GM12878 (cell line): ENCODE measurements around the gene SPEG. TPM values are rescaled to one million over a fixed set of nuclear protein-coding genes. Genes with fewer than 3 reads are reported as not detected.

Experiments used
- ATAC-seq: fragments of 200-7000 bp; cut with Tn5 transposase; 3 replicates; pipeline ENCODE4 v1.9.1; 2020; ENCODE audit warnings: mild to moderate bottlenecking, moderate library complexity
- BruUV-seq: library from RNA; stranded (reverse); fragments of 400-500 nt; replicated peaks from 2 replicates; lab custom pipeline; 2021; lab: Mats Ljungman, UMichigan
- CTCF ChIA-PET: fragments of 300-600 bp; sonication (Branson Sonifier 250); formaldehyde crosslinking; extraction: SDS; loops from one replicate; lab custom pipeline; 2021; ENCODE audit warnings: inconsistent platforms; lab: Yijun Ruan, JAX
- POLR2A ChIA-PET: fragments of 350-600 bp; formaldehyde crosslinking; extraction: SDS; loops from one replicate; lab custom pipeline; 2021; ENCODE audit warnings: inconsistent platforms; lab: Charles Lee
- RAD21 ChIA-PET: fragments of 300-600 bp; sonication (Branson Sonifier 250); formaldehyde crosslinking; loops from one replicate; lab custom pipeline; 2023; ENCODE audit warnings: antibody characterized with exemption; ENCODE audit not compliant: unreplicated experiment; lab: Charles Lee
- SMC1A ChIA-PET: fragments of 300-600 bp; sonication (Branson Sonifier 250); formaldehyde crosslinking; loops from one replicate; lab custom pipeline; 2023; ENCODE audit not compliant: unreplicated experiment, uncharacterized antibody; lab: Charles Lee
- DNase-seq: peaks from one replicate; pipeline ENCODE4 v3.0.0-alpha.2; 2011; ENCODE audit warnings: low read depth, low spot score
- FAIRE-seq: peaks from 3 replicates; lab custom pipeline; 2011; peaks lifted over from hg19 to GRCh38; lab: Jason Lieb, UNC
- H2AFZ ChIP-seq: 2 replicates; pipeline ENCODE4 v1.6.0; 2011; ENCODE audit warnings: low read depth, low read length, control low read depth; ENCODE audit not compliant: control insufficient read depth
- H3K27ac ChIP-seq: 2 replicates; pipeline ENCODE4 v1.5.1; 2011; ENCODE audit warnings: control low read depth; ENCODE audit not compliant: control insufficient read depth, insufficient read depth
- H3K27me3 ChIP-seq, 2 experiments: replicated peaks in 1 of 2; 2 replicates each; pipeline versions ENCODE4 v1.6.0 to v1.6.1; 2011; ENCODE audit warnings: low read length in 1 of 2; ENCODE audit not compliant: control insufficient read depth in 2 of 2, insufficient read depth in 2 of 2
- H3K36me3 ChIP-seq, 2 experiments: 2 replicates each; pipeline ENCODE4 v1.5.1; 2011; ENCODE audit warnings: low read length in 1 of 2; ENCODE audit not compliant: control insufficient read depth in 2 of 2, insufficient read depth in 2 of 2
- H3K4me1 ChIP-seq: 2 replicates; pipeline ENCODE4 v1.6.1; 2011; ENCODE audit warnings: mild to moderate bottlenecking, low read length, moderate library complexity, mixed read lengths; ENCODE audit not compliant: control insufficient read depth, insufficient read depth
- H3K4me2 ChIP-seq: 2 replicates; pipeline ENCODE4 v1.6.0; 2011; ENCODE audit warnings: control low read depth; ENCODE audit not compliant: control insufficient read depth, insufficient read depth
- H3K4me3 ChIP-seq: fragments of 200-600 bp; sonication (generic); 2 replicates; pipeline ENCODE4 v1.5.1; 2016
- H3K79me2 ChIP-seq: 2 replicates; pipeline ENCODE4 v1.6.0; 2011; ENCODE audit warnings: low read length; ENCODE audit not compliant: control insufficient read depth, insufficient read depth
- H3K9ac ChIP-seq: 2 replicates; pipeline ENCODE4 v1.8.0; 2011; ENCODE audit warnings: low read length, control low read depth, mixed read lengths; ENCODE audit not compliant: control insufficient read depth, insufficient read depth
- H3K9me3 ChIP-seq: replicated peaks from 3 replicates; pipeline ENCODE4 v1.5.1; 2011; ENCODE audit warnings: mild to moderate bottlenecking, low read length; ENCODE audit not compliant: control insufficient read depth, insufficient read depth
- H4K20me1 ChIP-seq: 2 replicates; pipeline ENCODE4 v1.6.0; 2011; ENCODE audit not compliant: control insufficient read depth, insufficient read depth
- ASH2L ChIP-seq: fragments of 300-600, 200-600 bp; sonication (generic); IDR thresholded peaks from 2 replicates; pipeline ENCODE4 v1.6.1; 2017; ENCODE audit warnings: low read depth, mild to moderate bottlenecking, borderline replicate concordance
- BCL11A ChIP-seq: IDR thresholded peaks from 2 replicates; pipeline ENCODE4 v1.6.1; 2011; ENCODE audit warnings: low read depth, low read length
- BCL3 ChIP-seq: IDR thresholded peaks from 2 replicates; pipeline ENCODE4 v1.6.1; 2011; ENCODE audit warnings: borderline replicate concordance, low read depth, mild to moderate bottlenecking, moderate library complexity, low read length; ENCODE audit not compliant: insufficient read depth, poor library complexity, severe bottlenecking
- CBFB ChIP-seq: IDR thresholded peaks from 2 replicates; pipeline ENCODE4 v1.6.1; 2016; ENCODE audit warnings: antibody characterized with exemption, low read depth
- CHD2 ChIP-seq: IDR thresholded peaks from 2 replicates; pipeline ENCODE4 v1.6.1; 2011; ENCODE audit warnings: low read depth, low read length, improper control_type of control experiment, borderline replicate concordance
- MTA3 ChIP-seq: IDR thresholded peaks from 2 replicates; pipeline ENCODE4 v1.6.1; 2012; ENCODE audit warnings: low read length, inconsistent platforms, borderline replicate concordance
- NFIC ChIP-seq: IDR thresholded peaks from 2 replicates; pipeline ENCODE4 v1.6.1; 2012; ENCODE audit warnings: low read depth, mild to moderate bottlenecking, inconsistent platforms, low read length, moderate library complexity
- PAX5 ChIP-seq: IDR thresholded peaks from 2 replicates; pipeline ENCODE4 v1.6.1; 2011; ENCODE audit warnings: low read depth, low read length, borderline replicate concordance
- RCOR1 ChIP-seq: conservative IDR thresholded peaks from 2 replicates; pipeline ENCODE4 v1.6.1; 2012; ENCODE audit warnings: low read depth, low read length, improper control_type of control experiment
- SUPT20H ChIP-seq: IDR thresholded peaks from 2 replicates; pipeline ENCODE4 v1.6.1; 2011; ENCODE audit warnings: low read depth, mild to moderate bottlenecking, low read length, moderate library complexity, borderline replicate concordance; ENCODE audit not compliant: control insufficient read depth
- ZNF622 ChIP-seq: fragments of 450-650 bp; IDR thresholded peaks from 2 replicates; pipeline ENCODE4 v1.6.1; 2017; ENCODE audit warnings: mild to moderate bottlenecking, inconsistent platforms
- WGBS: methylation state at CpG from one replicate; pipeline ENCODE4 v1.1.6; 2016; ENCODE audit warnings: low lambda C conversion rate; ENCODE audit not compliant: insufficient replicate concordance, insufficient coverage; ENCODE audit errors: missing lambda C conversion rate; 5-methylcytosine and 5-hydroxymethylcytosine counted together
- in situ Hi-C: fragments of 300-500 bp; cut with MboI; formaldehyde crosslinking; loops from 9 replicates; pipeline ENCODE4 v1.14.3; 2018; ENCODE audit warnings: mixed read lengths
- intact Hi-C: fragments of 100-400 bp; cut with micrococcal nuclease; formaldehyde crosslinking; loops from one replicate; pipeline ENCODE4 v1.14.2; 2022; ENCODE audit not compliant: unreplicated experiment
- polyA plus RNA-seq, 11 experiments: library from polyadenylated mRNA; depleted of rRNA in 4 of 11; unstranded in 6 of 11; stranded (reverse) in 5 of 11; fragments of >200 nt; fragmentation: Nextera tagmentation in 4 of 11; fragmentation: Illumina TruSeq in 1 of 11; extraction: Ambion mirVana in 4 of 11; extraction: Trizol in 1 of 11; gene quantifications; 1 replicate in 1 of 11; 2 replicates in 10 of 11; pipeline versions ENCODE4 v1.2.1 to v1.2.3, GENCODE V29; 2011 to 2016; ENCODE audit warnings: inconsistent platforms in 2 of 11, missing spikeins in 2 of 11, low read depth in 1 of 11
- total RNA-seq, 4 experiments: library from RNA; depleted of rRNA in 3 of 4; stranded (reverse); fragments of >200 nt in 3 of 4; fragmentation: Illumina TruSeq in 1 of 4; extraction: Trizol in 1 of 4; gene quantifications; 2 replicates each; pipeline versions ENCODE4 v1.2.1 to v1.2.3, GENCODE V29; 2013 to 2021

The SPEG gene
- total and polyA plus RNA-seq, 10 of the 15 experiments (the other 5 are each of a cell fraction or from before 2014, with no cell fraction given), result 0.03 to 0.28 TPM; not detected in 8

GRCh38 chr2:219434468-219434717 is 250 bp upstream of the SPEG start:
- no peak overlapping the region for H3K9ac ChIP-seq
- WGBS, result 55% methylated on average over 4 of the region's 9 CpGs
- ChIA-PET RAD21 (interaction anchor here (1.0 kb wide), 1 partner anchor 31 kb away, joined by 3 read pairs; no protein-coding TSS in a partner anchor), CTCF (interaction anchor here (1.0 to 1.6 kb wide), 2 partner anchors 15 to 32 kb away, joined by 3 to 10 read pairs; no protein-coding TSS in a partner anchor), POLR2A (no interaction called here), SMC1A (interaction anchor here (1.0 kb wide), 1 partner anchor 139 kb away, joined by 3 read pairs; no protein-coding TSS in a partner anchor)
- in situ Hi-C loops, result no loop called here
- no peak for FAIRE-seq
- ATAC-seq, result no peak
- H3K79me2 ChIP-seq, result no peaks in the 10 kb centered on the region
- H3K27me3 ChIP-seq, result peaks cover 4 to 15% of the 10 kb centered on the region in 2 experiments; a peak in 3 of 4 replicates
- H3K36me3 ChIP-seq, result no peaks in the 10 kb centered on the region
- H2AFZ ChIP-seq, result no peak overlapping the region
- no peak for DNase-seq
- intact Hi-C loops, result no loop called here
- TF ChIP-seq SUPT20H, result no peak
- no peak for TF ChIP-seq BCL3
- TF ChIP-seq ASH2L, result no peak
- TF ChIP-seq PAX5, result no peak
- TF ChIP-seq BCL11A, result no peak
- no peak for TF ChIP-seq ZNF622
- TF ChIP-seq RCOR1, result no peak
- no peak for TF ChIP-seq NFIC
- TF ChIP-seq CHD2, result no peak
- no peak for TF ChIP-seq MTA3
- TF ChIP-seq CBFB, result no peak
- BruUV-seq, result no TSS peak
- no peak overlapping the region for H3K4me2 ChIP-seq
- no peaks in the 10 kb centered on the region for H3K4me1 ChIP-seq
- H3K9me3 ChIP-seq, result no peaks in the 10 kb centered on the region
- no peak overlapping the region for H3K27ac ChIP-seq
- no peak overlapping the region for H3K4me3 ChIP-seq
- no peaks in the 10 kb centered on the region; the same call in 1 of the 2 replicates for H4K20me1 ChIP-seq
